Subcutaneous adipose tissue (tissue), 4 donors: ENCODE data around the gene LMOD1. TPM values are rescaled to one million over a fixed set of nuclear protein-coding genes. Genes with fewer than 3 reads are reported as not detected.

Source experiments
- CTCF ChIP-seq: fragments of 450-650 bp; IDR thresholded peaks from one replicate; pipeline ENCODE4 v1.5.1; 2016; ENCODE audit warnings: low read depth, mild to moderate bottlenecking, control low read depth, antibody characterized with exemption, moderate library complexity
- total RNA-seq, 4 donors: library from RNA; depleted of rRNA; stranded (reverse); fragments of >200 nt; gene quantifications; one replicate each; pipeline ENCODE4 v1.1.0, GENCODE V29; 2016

LMOD1 gene
- total RNA-seq, 4 donors from 2014 or later, result 38.8 to 168 (median 74.3) TPM

GRCh38 chr1:201883786-201884185 lies 62.6 kb downstream of the LMOD1 start:
- TF ChIP-seq CTCF, result no peak

GRCh38 chr1:201883266-201883665 lies 63.1 kb downstream of the LMOD1 start:
- no peak for TF ChIP-seq CTCF

- TF ChIP-seq CTCF, result no peak
These were observed 63.6 kb downstream of the LMOD1 start for GRCh38 chr1:201882665-201883132.

GRCh38 chr1:201881617-201882016 lies 64.7 kb downstream of the LMOD1 start:
- no peak for TF ChIP-seq CTCF

GRCh38 chr1:201880928-201881571 lies 65.3 kb downstream of the LMOD1 start:
- no peak for TF ChIP-seq CTCF

GRCh38 chr1:201877877-201878401 lies 68.4 kb downstream of the LMOD1 start:
- TF ChIP-seq CTCF, result no peak

GRCh38 chr1:201876148-201876818 lies 70.1 kb downstream of the LMOD1 start:
- no peak for TF ChIP-seq CTCF
